Measurements from ENCODE around the gene PDIK1L.
A peak's percentile ranks its signal among the peaks of the same experiment; 100 is the strongest.

PDIK1L gene

GRCh38 chr1:26082020-26082350, 29.6 kb upstream of the PDIK1L start:
- DNase-seq = no peak
- H3K36me3 ChIP-seq (replicated peaks) = no peaks in the 10 kb centered on the region
- in situ Hi-C loops (cut with HindIII; ENCODE audit: low pct_ligation_motif_present, low sequenced_read_pairs) = no loop called here
- TF ChIP-seq CTCF (IDR thresholded peaks at IDR 0.05; ENCODE audit: low read depth, low read length, missing control alignments) = no peak
- H3K27ac ChIP-seq = no peak overlapping the region
- H3K27me3 ChIP-seq (replicated peaks) = peaks cover 4% of the 10 kb centered on the region
- no peak overlapping the region for H3K4me3 ChIP-seq (ENCODE audit: low read depth, low read length)

- DNase-seq = peak; percentile 56
- in situ Hi-C loops (cut with HindIII; ENCODE audit: low pct_ligation_motif_present, low sequenced_read_pairs) = no loop called here
- peaks cover 4% of the 10 kb centered on the region for H3K27me3 ChIP-seq (replicated peaks)
- H3K4me3 ChIP-seq (ENCODE audit: low read depth, low read length) = no peak overlapping the region
- no peaks in the 10 kb centered on the region for H3K36me3 ChIP-seq (replicated peaks)
- no peak overlapping the region for H3K27ac ChIP-seq
- TF ChIP-seq CTCF (IDR thresholded peaks at IDR 0.05; ENCODE audit: low read depth, low read length, missing control alignments) = no peak
Observed at GRCh38 chr1:26083208-26083607, 28.4 kb upstream of the PDIK1L start.

- in situ Hi-C loops (cut with HindIII; ENCODE audit: low pct_ligation_motif_present, low sequenced_read_pairs) = no loop called here
- no peak overlapping the region for H3K27ac ChIP-seq
- H3K36me3 ChIP-seq (replicated peaks) = no peaks in the 10 kb centered on the region
- no peak overlapping the region for H3K4me3 ChIP-seq (ENCODE audit: low read depth, low read length)
- TF ChIP-seq CTCF (IDR thresholded peaks at IDR 0.05; ENCODE audit: low read depth, low read length, missing control alignments) = no peak
- peaks cover 4% of the 10 kb centered on the region for H3K27me3 ChIP-seq (replicated peaks)
- DNase-seq = no peak
Observed at GRCh38 chr1:26084091-26084561, 27.5 kb upstream of the PDIK1L start.

GRCh38 chr1:26084844-26085243, 26.8 kb upstream of the PDIK1L start:
- Histone ChIP-seq H3K27ac (no peak overlapping the region), H3K4me3 (ENCODE audit: low read depth, low read length) (no peak overlapping the region), H3K36me3 (replicated peaks) (no peaks in the 10 kb centered on the region), H3K27me3 (replicated peaks) (peaks cover 4% of the 10 kb centered on the region)
- DNase-seq = no peak
- in situ Hi-C loops (cut with HindIII; ENCODE audit: low pct_ligation_motif_present, low sequenced_read_pairs) = no loop called here
- TF ChIP-seq CTCF (IDR thresholded peaks at IDR 0.05; ENCODE audit: low read depth, low read length, missing control alignments) = no peak

- no peak for TF ChIP-seq CTCF (IDR thresholded peaks at IDR 0.05; ENCODE audit: low read depth, low read length, missing control alignments)
- H3K27ac ChIP-seq = no peak overlapping the region
- H3K27me3 ChIP-seq (replicated peaks) = peaks cover 1% of the 10 kb centered on the region
- no peak overlapping the region for H3K4me3 ChIP-seq (ENCODE audit: low read depth, low read length)
- DNase-seq = no peak
- in situ Hi-C loops (cut with HindIII; ENCODE audit: low pct_ligation_motif_present, low sequenced_read_pairs) = no loop called here
- no peaks in the 10 kb centered on the region for H3K36me3 ChIP-seq (replicated peaks)
Observed at GRCh38 chr1:26089125-26089524, 22.5 kb upstream of the PDIK1L start.

- H3K27ac ChIP-seq = no peak overlapping the region
- in situ Hi-C loops (cut with HindIII; ENCODE audit: low pct_ligation_motif_present, low sequenced_read_pairs) = no loop called here
- DNase-seq = no peak
- no peaks in the 10 kb centered on the region for H3K27me3 ChIP-seq (replicated peaks)
- H3K4me3 ChIP-seq (ENCODE audit: low read depth, low read length) = no peak overlapping the region
- TF ChIP-seq CTCF (IDR thresholded peaks at IDR 0.05; ENCODE audit: low read depth, low read length, missing control alignments) = no peak
- no peaks in the 10 kb centered on the region for H3K36me3 ChIP-seq (replicated peaks)
Observed at GRCh38 chr1:26090893-26091292, 20.7 kb upstream of the PDIK1L start.

Data from brain microvascular endothelial cell (primary cell).